Measurements from ENCODE around the gene RAPSN. TPM values are rescaled to one million over a fixed set of nuclear protein-coding genes. Genes with fewer than 3 reads are reported as not detected.

The RAPSN gene
- 100 to 1,000 TPM in 1 of 10 donors, 10 to 100 TPM in 9; 60.8 to 101 (median 78.6) TPM for polyA plus RNA-seq (ENCODE audit: insufficient read length in 10 of 10)
- long read RNA-seq, donor 1, transcript RAPSN-201 (8 exons, 1,671 nt): major isoform, 11 of 44 reads
- long read RNA-seq, donor 1, partial matches to known transcripts: 26 of 44 reads
- long read RNA-seq, donor 1, other reads (novel, unspliced or antisense): 5 of 44 reads
- long read RNA-seq, donor 2, transcript RAPSN-201 (8 exons, 1,671 nt): major isoform, 18 of 38 reads
- long read RNA-seq, donor 2, partial matches to known transcripts: 12 of 38 reads
- long read RNA-seq, donor 2, other reads (novel, unspliced or antisense): 6 of 38 reads
- long read RNA-seq, donor 3: 0 reads
- long read RNA-seq, donor 4, transcript RAPSN-201 (8 exons, 1,671 nt): major isoform, 15 of 29 reads
- long read RNA-seq, donor 4, partial matches to known transcripts: 7 of 29 reads
- long read RNA-seq, donor 4, other reads (novel, unspliced or antisense): 6 of 29 reads
- long read RNA-seq, donor 5, transcript RAPSN-201 (8 exons, 1,671 nt): major isoform, 26 of 45 reads
- long read RNA-seq, donor 5, partial matches to known transcripts: 8 of 45 reads
- long read RNA-seq, donor 5, other reads (novel, unspliced or antisense): 10 of 45 reads
- long read RNA-seq, donor 6, transcript RAPSN-201 (8 exons, 1,671 nt): major isoform, 27 of 54 reads
- long read RNA-seq, donor 6, partial matches to known transcripts: 18 of 54 reads
- long read RNA-seq, donor 6, other reads (novel, unspliced or antisense): 5 of 54 reads
- long read RNA-seq, donor 7, transcript RAPSN-201 (8 exons, 1,671 nt): major isoform, 13 of 33 reads
- long read RNA-seq, donor 7, partial matches to known transcripts: 13 of 33 reads
- long read RNA-seq, donor 7, other reads (novel, unspliced or antisense): 5 of 33 reads
- long read RNA-seq, donor 8, transcript RAPSN-201 (8 exons, 1,671 nt): major isoform, 13 of 20 reads
- long read RNA-seq, donor 8, partial matches to known transcripts: 6 of 20 reads
- long read RNA-seq, donor 8, other reads (novel, unspliced or antisense): 0 of 20 reads
- long read RNA-seq, donor 9: 0 reads

DNA sequence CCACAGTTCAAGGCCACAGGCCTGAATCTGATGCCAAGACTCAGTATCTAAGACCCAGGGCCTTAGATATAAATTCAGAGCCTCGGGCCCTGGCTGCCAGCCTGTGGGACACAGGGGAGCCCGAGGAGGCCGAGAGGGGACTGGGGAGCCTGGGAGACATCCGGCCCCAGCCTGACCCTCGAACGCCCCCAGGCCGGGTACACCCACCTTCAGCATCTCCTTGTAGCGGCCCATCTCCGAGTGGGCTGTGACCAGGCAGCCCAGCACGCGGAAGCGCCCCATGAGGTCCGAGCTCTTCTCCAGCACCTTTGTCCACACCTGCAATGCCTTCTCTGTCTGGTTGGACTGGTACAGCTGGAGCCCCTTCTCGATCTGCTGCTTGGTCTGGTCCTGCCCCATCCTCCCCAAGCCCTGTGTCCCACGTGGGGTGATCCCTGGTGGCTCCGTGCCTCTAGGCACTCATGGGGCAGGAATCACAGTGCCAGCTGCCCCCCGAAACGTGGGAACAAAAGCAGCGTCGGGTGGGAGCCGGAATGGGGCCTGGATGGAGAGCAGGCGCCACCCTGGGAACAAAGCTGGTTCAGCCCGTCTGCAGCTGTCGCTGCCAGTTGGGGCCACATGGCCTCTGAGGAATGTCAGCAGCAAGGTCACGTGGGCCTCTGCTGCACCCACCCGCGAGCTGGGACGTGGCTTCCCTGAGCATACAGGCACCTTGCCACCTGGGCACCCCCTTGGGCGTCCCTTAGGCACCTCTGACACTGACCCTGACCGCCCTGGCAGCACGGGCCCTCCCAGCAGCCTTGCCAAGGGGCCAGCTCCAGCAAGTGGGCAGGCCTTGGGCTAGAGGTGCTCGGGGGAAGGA, at the start of gene RAPSN:
Gene RAPSN (minus strand): TSS at position 571 of the 862 bp plus-strand sequence. CDS start 172 bp downstream, at position 399.
- DNase-seq: peak; percentile 63 to 75 (median 72)

DNA sequence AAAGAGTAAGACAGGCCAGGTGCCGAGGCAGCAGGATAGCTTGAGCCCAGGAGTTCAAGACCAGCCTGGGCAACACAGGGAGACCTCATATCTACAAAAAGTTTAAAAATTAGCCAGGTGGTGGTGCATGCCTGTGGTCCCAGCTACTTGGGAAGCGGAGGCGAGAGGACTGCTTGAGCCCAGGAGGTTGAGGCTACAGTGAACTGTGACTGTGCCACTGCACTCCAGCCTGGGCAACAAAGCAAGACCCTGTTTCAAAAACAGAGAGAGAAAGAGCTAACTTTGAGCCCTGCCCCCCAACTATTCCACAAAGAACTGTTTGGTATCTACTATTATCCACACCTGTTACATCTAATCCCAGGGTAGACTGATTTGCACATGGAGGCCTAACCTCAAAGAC, 49.2 kb upstream of the RAPSN start:
- DNase-seq: no peak

DNA sequence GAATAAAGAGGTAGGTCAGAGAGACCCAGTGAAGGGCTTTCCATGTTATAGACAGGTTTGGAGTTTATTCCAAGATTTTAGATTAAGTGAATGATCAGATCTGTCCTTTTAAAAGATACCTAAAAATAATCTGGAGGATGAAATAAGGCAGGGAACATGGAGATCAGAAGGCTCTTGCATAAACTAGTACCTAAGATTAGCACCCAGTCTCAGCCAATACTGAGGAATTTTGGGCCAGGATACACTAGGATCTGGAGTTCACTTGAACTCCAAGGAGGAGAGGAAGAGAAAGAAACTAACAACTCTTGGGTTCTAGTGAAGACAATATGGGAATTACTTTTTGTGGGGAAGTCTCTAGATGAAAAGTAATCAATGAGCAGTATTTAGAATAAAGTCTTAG, 47.9 kb upstream of the RAPSN start:
- no peak for DNase-seq

- no peak for DNase-seq
Measured at GRCh38 chr11:47495856-47496217, 46.9 kb upstream of the RAPSN start.

GRCh38 chr11:47495011-47495855, 46.3 kb upstream of the RAPSN start:
- peak in 1 of 3 donors; percentile 44 for DNase-seq

DNA sequence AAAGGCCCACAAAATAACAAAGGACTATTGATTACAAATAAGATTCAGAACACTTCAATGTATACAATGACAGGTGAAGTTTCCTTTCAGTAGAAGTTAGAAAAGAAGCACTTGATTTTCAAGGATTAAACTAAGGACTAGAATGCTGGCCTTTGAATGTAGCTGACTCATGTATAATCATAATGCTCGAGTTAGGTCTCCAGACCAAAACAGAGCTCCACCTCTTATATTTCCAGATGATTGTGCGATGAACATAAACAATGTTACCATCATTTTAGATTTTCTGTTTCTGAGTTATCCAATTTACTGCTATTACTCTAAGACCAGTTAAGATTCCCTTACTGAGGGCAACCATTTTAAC, 40.4 kb upstream of the RAPSN start:
- DNase-seq: no peak

DNA sequence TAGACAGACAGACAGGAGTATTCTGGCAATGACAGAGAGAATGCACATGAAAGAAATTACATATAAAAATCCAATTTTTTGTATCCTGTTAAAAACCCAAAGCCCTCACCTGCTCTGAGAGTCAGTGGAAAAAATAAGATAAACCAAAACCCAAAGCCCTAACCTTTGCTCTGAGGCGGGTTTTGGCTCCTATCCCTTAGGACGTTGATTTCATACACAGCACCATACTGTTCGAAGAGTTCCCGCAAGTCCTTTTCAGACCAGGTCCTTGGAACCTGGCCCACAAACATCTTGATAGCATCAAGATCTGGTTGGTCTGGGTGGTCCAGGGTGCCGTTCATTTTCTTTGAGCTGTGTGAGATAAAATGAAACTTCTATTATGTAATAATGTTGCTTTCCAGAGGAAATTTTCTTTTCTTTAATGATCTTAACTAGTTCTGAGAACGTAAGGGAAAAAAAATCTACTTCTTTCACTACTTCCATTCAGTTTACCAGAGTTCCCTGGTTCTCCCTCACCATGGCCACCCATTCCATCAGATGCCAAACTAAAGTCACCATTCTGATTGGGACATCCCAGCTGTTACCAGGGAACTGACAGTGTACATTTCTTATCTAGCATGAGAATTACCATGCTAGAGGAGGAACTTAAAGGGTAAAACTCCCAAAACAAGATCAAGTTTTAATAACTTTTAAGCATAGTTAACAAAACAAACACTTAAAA, 39.9 kb upstream of the RAPSN start:
- DNase-seq: no peak

- no peak for DNase-seq
Measured at GRCh38 chr11:47488111-47488510, 39.2 kb upstream of the RAPSN start.

- no peak for DNase-seq
Measured at GRCh38 chr11:47487421-47487820, 38.5 kb upstream of the RAPSN start.

DNA sequence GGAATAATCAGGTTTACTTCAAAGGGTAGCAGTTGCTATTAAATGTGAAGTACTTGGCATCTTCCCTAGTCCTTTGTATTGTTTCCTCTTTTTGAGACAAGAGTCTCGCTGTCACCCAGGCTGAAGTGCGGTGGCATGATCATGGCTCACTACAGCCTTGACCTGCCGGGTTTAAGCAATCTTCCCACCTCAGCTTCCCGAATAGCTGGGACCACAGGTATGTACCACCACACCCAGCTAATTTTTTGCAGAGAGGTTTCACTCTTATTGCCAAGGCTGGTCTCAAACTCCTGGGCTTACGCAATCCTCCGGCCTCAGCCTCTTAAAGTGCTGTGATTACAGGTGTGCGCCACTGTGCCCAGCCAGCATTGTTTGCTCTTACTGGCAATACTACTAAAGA, 36.2 kb upstream of the RAPSN start:
- DNase-seq: no peak

- no peak for DNase-seq
Measured at GRCh38 chr11:47483457-47483856, 34.5 kb upstream of the RAPSN start.

GRCh38 chr11:47480762-47481161, 31.8 kb upstream of the RAPSN start:
- no peak for DNase-seq

- peak in 1 of 3 donors; percentile 65 for DNase-seq
Measured at GRCh38 chr11:47478651-47479329, 29.9 kb upstream of the RAPSN start.

GRCh38 chr11:47477753-47478152, 28.8 kb upstream of the RAPSN start:
- DNase-seq: no peak

DNA sequence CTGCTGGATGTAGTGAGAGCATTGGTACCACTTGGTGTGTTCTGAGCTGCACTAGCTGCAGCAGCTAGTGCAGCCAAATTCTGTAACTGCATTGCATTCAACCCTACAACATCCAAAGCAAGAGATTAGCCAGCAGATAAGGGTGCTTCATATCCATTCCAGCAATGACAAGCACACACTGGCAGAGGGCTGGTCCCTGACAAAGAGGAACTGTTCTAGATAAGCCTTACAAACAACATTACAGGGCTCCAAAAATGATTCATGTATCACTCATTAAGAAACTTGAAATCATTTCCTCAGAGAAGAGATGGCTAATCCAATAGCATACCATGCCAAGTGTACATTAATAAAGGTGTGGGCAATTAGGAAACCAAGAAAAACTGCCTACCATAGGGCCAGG, 28.4 kb upstream of the RAPSN start:
- no peak for DNase-seq

GRCh38 chr11:47470671-47471070, 21.7 kb upstream of the RAPSN start:
- no peak for DNase-seq

DNA sequence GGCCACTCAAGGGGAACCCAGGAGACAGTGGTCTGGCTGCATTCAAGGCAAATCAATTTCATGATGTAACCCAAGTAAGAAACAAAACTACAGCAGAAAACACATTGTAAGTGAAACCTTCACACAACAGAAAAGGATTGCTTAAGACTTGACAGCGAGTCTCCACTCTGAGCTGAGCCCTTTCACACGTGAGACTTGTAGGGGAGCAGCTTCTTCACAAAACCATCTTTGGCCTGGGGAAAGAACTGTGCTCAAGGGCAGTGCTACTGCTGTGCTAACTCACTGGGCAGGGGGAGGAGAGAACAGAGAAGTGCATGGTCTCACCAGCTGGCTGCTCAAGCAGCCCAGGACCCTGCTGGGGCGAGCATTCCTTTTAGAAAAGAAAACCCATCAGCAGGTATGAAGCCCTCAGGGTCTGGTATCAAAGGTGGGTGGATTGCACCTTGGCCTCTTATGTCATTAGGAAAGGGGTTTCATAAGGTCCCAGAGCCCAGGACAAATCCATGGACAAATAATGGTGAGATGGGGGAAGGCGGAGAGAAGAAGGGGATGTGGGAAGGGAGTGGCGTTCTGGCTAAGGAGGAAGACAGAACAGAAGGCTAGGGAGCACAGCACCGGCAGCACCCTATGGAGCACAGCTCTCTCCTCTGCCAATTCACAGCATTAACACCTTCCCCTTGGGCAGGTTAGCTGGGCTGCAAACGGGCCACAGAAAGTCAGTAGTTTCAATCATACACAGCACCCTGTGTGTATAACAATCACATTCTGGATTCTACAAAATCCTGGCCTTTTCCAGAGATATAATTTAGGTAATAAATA, 20.6 kb upstream of the RAPSN start:
- peak in 1 of 3 donors; percentile 51 for DNase-seq

DNA sequence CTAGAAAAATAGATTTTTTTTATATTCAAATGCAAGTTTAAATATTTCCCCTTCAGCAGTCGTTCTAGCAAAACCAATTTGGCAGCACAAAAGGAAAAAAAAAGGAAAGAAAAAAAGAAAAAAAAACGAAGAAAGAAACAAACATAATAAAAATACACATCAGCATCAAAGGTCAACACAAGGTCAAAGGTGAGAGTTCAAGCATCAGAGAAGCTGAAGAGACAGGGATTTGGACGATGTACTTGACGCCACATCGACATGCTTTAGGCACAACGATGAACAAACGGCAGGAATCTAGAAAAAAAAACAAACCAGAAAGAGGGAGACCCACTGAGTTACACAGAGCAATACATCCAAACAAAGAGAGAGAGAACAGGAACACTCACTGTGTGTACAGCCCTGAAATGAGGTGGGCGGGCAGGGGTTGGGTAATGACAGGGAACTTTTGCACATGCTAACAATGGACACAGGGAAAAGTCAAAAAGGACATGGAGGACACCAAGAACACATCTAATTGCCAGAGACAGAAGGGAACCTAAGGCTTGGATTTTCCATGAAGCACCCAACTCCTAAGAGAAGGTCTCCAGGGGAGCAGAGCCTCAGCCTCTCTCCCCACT, 19.8 kb upstream of the RAPSN start:
- peak in 1 of 3 donors; percentile 47 for DNase-seq

Data from muscle of back (tissue), 13 donors.